VCaP (cell line): ENCODE results near the gene TMTC2.

Experiments
- H3K27ac ChIP-seq: fragments of 450-650 bp; 2 replicates; pipeline ENCODE4 v1.5.1; 2017
- TF ChIP-seq, protein P1 (sequence below): fragments of 450-650 bp; conservative IDR thresholded peaks from 2 replicates; pipeline ENCODE4 v1.5.1; 2017; ENCODE audit warnings: mild to moderate bottlenecking, moderate library complexity

TMTC2 gene

DNA sequence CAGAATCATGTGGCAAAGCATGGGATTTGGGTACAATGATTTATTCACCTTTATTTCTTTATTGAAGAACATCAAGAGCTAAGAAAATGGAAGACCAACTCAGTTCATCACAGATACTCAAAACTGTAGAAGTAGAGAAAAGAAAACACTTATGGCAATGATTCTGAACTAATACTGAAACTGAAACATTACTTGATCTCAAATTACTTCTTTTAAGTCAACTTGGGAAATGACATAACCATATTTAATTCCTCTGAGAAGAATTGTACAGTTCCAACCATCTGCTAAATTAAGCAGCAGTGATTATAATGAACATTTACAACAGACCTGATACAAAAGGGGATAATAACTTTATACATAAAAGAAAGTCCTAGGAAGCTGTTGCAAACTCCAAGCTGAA is 466.5 kb downstream of the TMTC2 start:
- no peak overlapping the region for H3K27ac ChIP-seq
- TF ChIP-seq, protein P1, sequence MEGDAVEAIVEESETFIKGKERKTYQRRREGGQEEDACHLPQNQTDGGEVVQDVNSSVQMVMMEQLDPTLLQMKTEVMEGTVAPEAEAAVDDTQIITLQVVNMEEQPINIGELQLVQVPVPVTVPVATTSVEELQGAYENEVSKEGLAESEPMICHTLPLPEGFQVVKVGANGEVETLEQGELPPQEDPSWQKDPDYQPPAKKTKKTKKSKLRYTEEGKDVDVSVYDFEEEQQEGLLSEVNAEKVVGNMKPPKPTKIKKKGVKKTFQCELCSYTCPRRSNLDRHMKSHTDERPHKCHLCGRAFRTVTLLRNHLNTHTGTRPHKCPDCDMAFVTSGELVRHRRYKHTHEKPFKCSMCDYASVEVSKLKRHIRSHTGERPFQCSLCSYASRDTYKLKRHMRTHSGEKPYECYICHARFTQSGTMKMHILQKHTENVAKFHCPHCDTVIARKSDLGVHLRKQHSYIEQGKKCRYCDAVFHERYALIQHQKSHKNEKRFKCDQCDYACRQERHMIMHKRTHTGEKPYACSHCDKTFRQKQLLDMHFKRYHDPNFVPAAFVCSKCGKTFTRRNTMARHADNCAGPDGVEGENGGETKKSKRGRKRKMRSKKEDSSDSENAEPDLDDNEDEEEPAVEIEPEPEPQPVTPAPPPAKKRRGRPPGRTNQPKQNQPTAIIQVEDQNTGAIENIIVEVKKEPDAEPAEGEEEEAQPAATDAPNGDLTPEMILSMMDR: no peak

DNA sequence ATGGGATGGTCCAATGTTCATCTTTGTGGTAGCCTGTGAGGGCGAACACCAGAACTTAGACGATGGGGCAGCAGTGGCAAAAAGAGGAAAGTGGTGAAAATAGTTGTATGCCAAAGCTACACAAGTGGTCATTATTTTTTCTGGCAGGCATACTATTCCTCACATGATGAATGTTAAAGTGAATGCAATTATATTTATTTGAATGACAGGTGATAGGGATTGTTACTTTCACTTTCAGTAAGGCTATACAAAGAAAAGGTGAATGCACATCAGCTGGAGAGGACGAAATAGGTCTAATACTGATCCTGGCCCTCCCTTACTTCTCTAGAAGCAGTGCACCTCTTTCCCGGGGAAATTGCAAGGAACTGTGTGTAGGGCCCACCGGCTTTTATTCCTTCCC is 470.1 kb downstream of the TMTC2 start:
- H3K27ac ChIP-seq: peak overlapping the region; percentile 70; the same call in 1 of the 2 replicates

DNA sequence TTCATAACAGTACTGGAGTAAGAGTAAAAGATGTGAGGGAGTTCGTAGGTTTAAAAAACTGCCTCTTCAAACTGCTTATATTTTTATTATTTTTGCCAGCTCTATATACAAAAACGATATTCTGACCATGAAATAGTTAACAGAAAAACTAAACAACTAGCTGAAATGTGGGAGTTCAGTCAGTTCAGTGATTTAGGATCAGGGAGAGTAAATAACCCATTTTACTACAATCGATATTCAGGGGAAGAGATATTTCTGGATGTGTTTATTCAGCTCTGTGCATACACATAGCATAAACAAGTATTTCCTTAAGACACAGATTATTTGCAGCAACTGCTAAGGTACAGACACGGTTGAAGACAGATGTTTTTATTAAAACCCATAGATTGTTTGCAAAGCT is 470.9 kb downstream of the TMTC2 start:
- H3K27ac ChIP-seq: peak overlapping the region; percentile 70
- TF ChIP-seq, protein P1: no peak

More for the DNA sequence above, 470.1 kb downstream of the TMTC2 start:
- TF ChIP-seq, protein P1: no peak

DNA sequence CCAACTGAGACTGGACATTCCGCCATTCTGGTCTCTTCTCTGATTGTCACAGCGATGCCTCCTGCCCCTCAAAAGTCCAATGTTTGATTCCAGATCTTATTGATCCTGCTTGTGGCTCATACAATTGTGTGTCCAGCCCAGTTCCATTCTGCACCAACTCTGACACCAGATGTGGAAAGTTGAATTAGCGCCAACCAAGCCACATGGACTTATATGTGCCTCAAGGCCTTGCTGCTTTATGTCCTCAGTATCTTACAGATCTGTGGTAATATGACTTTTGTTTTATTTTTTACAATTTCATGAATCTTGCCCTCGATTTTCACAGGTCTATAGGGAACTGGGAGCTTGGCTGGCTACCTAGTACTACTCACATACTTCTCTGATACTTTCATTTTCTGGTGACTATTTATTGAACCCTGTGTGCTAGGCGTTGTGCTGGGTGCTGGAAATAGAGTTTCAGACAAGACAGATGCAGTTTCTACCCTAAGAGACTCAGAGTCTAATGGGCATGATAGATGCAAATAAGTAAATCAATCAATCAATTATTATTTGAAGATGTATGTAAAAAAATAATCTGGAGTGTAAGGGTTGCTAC is 472.0 kb downstream of the TMTC2 start:
- TF ChIP-seq, protein P1: no peak
- H3K27ac ChIP-seq: peak overlapping the region; percentile 70

DNA sequence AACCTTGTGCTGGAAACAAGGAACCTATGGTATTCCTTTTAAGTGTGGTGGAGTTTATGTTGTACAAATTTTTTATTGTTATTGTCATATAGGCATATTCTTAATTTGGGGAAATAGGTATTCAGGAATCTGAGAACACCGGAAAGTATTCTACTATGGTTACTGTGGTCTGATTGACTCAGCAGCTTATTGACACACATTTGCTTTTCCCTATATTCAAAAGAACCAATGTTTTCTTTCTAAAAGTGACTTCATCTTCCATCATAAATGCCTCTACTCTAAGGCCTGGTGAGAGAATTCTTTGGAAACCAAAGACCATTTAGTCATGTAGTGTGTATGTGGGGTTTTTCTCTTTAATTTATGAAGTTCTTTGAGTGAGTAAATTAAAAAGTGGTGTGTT is 474.8 kb downstream of the TMTC2 start:
- H3K27ac ChIP-seq: no peak overlapping the region

DNA sequence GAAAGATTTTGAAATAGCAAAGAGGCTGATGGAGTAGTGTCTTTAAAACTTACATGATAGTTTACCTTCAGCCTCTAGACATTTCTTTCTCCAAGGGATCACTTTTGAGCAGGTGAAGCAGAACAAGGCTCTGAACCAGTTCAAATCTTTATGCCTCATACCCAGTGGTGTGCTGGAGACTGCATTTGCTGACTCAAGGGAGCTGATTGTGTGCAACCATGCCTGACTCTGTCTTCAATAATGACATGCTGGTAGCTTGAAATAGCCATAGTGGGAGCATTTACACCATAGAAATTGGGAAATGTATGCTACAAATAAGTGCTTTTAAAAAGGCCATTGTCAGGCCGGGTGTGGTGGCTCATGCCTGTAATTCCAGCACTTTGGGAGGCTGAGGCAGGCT is 482.0 kb downstream of the TMTC2 start:
- TF ChIP-seq, protein P1: no peak
- H3K27ac ChIP-seq: no peak overlapping the region

More for the DNA sequence above, 474.8 kb downstream of the TMTC2 start:
- TF ChIP-seq, protein P1: no peak

DNA sequence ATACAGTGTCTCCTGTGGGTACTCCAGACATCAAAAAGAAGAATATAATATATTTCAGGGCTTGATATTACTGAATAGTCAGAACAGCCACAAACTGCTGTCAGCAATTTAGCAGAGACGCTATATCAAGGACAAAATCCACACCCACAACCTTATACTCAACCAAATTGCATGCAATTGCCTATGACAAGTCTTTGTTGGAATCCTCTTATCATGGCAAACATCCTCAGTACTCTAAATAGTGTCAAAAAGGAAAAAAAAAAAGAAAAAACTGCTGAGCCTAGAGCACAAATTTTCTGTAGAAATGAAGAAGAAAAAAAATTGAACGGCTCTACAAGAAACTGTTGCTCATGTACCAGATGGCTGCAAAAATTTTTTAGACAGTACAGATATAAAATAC is 485.7 kb downstream of the TMTC2 start:
- no peak overlapping the region for H3K27ac ChIP-seq
- TF ChIP-seq, protein P1: no peak
